A549 treated with AZD9567 at 1 μM for 4 hours (cell line): ENCODE measurements around the gene HOXB6. TPM values are rescaled to one million over a fixed set of nuclear protein-coding genes. Genes with fewer than 3 reads are reported as not detected.

Experiments used
- total RNA-seq: library from RNA; stranded (reverse); fragments of 200-300 nt; extraction: Qiagen RNA extraction; gene quantifications from 5 replicates; pipeline ENCODE4 v1.2.3, GENCODE V29; 2022; ENCODE audit not compliant: insufficient read depth

The HOXB6 gene
- 1.7 to 7.0 TPM (median 5.0 TPM) in 5 replicates for total RNA-seq

GRCh38 chr17:48604770-48605329 lies at the start of gene HOXB6:
HOXB6 (minus strand) TSS chr17:48604986; CDS start chr17:48598150, 6,836 bp downstream.

GRCh38 chr17:48626245-48627117 lies 21.7 kb upstream of the HOXB6 start, which contains the start of gene HOXB9:
HOXB9 (minus strand) TSS chr17:48626358; CDS start chr17:48626269, 89 bp downstream.

GRCh38 chr17:48615047-48615962 lies 10.5 kb upstream of the HOXB6 start, which contains the start of gene HOXB8:
HOXB8 (minus strand) TSS chr17:48615292; CDS start chr17:48614704, 588 bp downstream.

GRCh38 chr17:48610282-48611211 lies 5.8 kb upstream of the HOXB6 start, which contains the start of gene HOXB7:
HOXB7 (minus strand) TSS chr17:48611017; CDS start chr17:48610918, 99 bp downstream.

GRCh38 chr17:48593126-48593829 lies 11.5 kb downstream of the HOXB6 start, which contains the start of gene HOXB5:
HOXB5 (minus strand) TSS chr17:48593779; CDS start chr17:48593682, 97 bp downstream.

GRCh38 chr17:48589831-48590606 lies 14.8 kb downstream of the HOXB6 start, which contains the start of gene HOXB3:
HOXB3 (minus strand) TSS chr17:48590241; CDS start chr17:48552474, 37,767 bp downstream.

GRCh38 chr17:48577946-48578615 lies 26.7 kb downstream of the HOXB6 start, which contains the start of gene HOXB4:
HOXB4 (minus strand) TSS chr17:48578350; CDS start chr17:48578319, 31 bp downstream.

Other genes with a start within 250 kb of the HOXB6 start
- gene SKAP1, start 174.8 kb downstream of the HOXB6 start, total RNA-seq: 0.17 TPM in 1 of 5 replicates, not detected in the others
- not detected in 5 replicates for gene HOXB1, start 74.0 kb downstream of the HOXB6 start, total RNA-seq
- 0.40 to 2.4 TPM (median 0.45 TPM) in 5 replicates for gene HOXB2, start 59.9 kb downstream of the HOXB6 start, total RNA-seq
- gene HOXB4, start 26.6 kb downstream of the HOXB6 start, total RNA-seq: 0.09 to 0.13 TPM (median 0.12 TPM) in 4 of 5 replicates, not detected in the other
- gene HOXB3, start 14.7 kb downstream of the HOXB6 start, total RNA-seq: 3.1 to 5.1 TPM (median 5.1 TPM) in 5 replicates
- 2.0 to 2.5 TPM (median 2.4 TPM) in 4 of 5 replicates, not detected in the other for gene HOXB5, start 11.2 kb downstream of the HOXB6 start, total RNA-seq
- 28.7 to 29.9 TPM (median 29.0 TPM) in 5 replicates for gene HOXB7, start 6.0 kb upstream of the HOXB6 start, total RNA-seq
- 4.1 to 5.5 TPM (median 5.0 TPM) in 5 replicates for gene HOXB8, start 10.3 kb upstream of the HOXB6 start, total RNA-seq
- 6.8 to 10.4 TPM (median 7.2 TPM) in 5 replicates for gene HOXB9, start 21.4 kb upstream of the HOXB6 start, total RNA-seq
- not detected in 5 replicates for gene PRAC1, start 117.5 kb upstream of the HOXB6 start, total RNA-seq
- not detected in 5 replicates for gene PRAC2, start 118.2 kb upstream of the HOXB6 start, total RNA-seq
- gene HOXB13, start 123.8 kb upstream of the HOXB6 start, total RNA-seq: 1.4 to 1.8 TPM (median 1.6 TPM) in 5 replicates
- gene TTLL6, start 212.2 kb upstream of the HOXB6 start, total RNA-seq: 0.45 to 0.91 TPM (median 0.61 TPM) in 4 of 5 replicates, not detected in the other
- 66.8 to 84.7 TPM (median 72.8 TPM) in 5 replicates for gene CALCOCO2, start 226.0 kb upstream of the HOXB6 start, total RNA-seq